ENCODE results near the gene CDKN2B.

The CDKN2B gene

GRCh38 chr9:21982861-21983560 is 26.1 kb downstream of the CDKN2B start:
- CTCF ChIA-PET: interaction anchor here (0.6 to 2.5 kb wide), 10 partner anchors 8 to 256 kb away, joined by 3 to 13 read pairs (median 5); partner anchors contain the start of gene CDKN2B
- no peak overlapping the region for H3K4me3 ChIP-seq (ENCODE audit: low read depth, low read length)

More at GRCh38 chr9:21982861-21983560, 26.1 kb downstream of the CDKN2B start:
- POLR2A ChIA-PET: interaction anchor here (1.1 to 7.8 kb wide), 3 partner anchors 8 to 26 kb away, joined by 3 to 51 read pairs (median 18); partner anchors contain the start of genes CDKN2A, CDKN2B and CDKN2B-AS1
- no peaks in the 10 kb centered on the region for H3K9me3 ChIP-seq (ENCODE audit: control insufficient read depth, insufficient read depth, low read depth, low read length)
- H3K36me3 ChIP-seq (ENCODE audit: control insufficient read depth in 2 of 2, insufficient read depth in 1 of 2, low read length in 2 of 2): no peaks in the 10 kb centered on the region
- TF ChIP-seq GLI2 (tag by site-specific recombination; IDR thresholded peaks at IDR 0.05; ENCODE audit: borderline replicate concordance, low read depth): no peak
- no peak for TF ChIP-seq ZNF530 (tag by site-specific recombination; IDR thresholded peaks at IDR 0.05; ENCODE audit: low read depth)
- TF ChIP-seq ZNF596 (tag by site-specific recombination; IDR thresholded peaks at IDR 0.05): no peak
- no peak for TF ChIP-seq ZBTB20 (tag by site-specific recombination; IDR thresholded peaks at IDR 0.05)
- no peak for TF ChIP-seq OVOL3 (tag by site-specific recombination; IDR thresholded peaks at IDR 0.05)
- TF ChIP-seq PRDM2 (tag by site-specific recombination; IDR thresholded peaks at IDR 0.05; ENCODE audit: borderline replicate concordance): no peak
- TF ChIP-seq ZNF529 (tag by site-specific recombination; IDR thresholded peaks at IDR 0.05; ENCODE audit: insufficient replicate concordance): no peak
- no peak for TF ChIP-seq TRIM28 (IDR thresholded peaks at IDR 0.05; ENCODE audit: borderline replicate concordance, low read length)
- TF ChIP-seq, protein P1, sequence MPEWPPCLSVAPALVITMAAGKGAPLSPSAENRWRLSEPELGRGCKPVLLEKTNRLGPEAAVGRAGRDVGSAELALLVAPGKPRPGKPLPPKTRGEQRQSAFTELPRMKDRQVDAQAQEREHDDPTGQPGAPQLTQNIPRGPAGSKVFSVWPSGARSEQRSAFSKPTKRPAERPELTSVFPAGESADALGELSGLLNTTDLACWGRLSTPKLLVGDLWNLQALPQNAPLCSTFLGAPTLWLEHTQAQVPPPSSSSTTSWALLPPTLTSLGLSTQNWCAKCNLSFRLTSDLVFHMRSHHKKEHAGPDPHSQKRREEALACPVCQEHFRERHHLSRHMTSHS (tag by site-specific recombination; IDR thresholded peaks at IDR 0.05): no peak
- TF ChIP-seq KLF10 (tag by site-specific recombination; IDR thresholded peaks at IDR 0.05): no peak
- TF ChIP-seq HOXD13 (CRISPR knock-in tag; IDR thresholded peaks at IDR 0.05; ENCODE audit: borderline replicate concordance): no peak
- TF ChIP-seq ZNF521 (tag by site-specific recombination; IDR thresholded peaks at IDR 0.05): no peak
- TF ChIP-seq, protein P2, sequence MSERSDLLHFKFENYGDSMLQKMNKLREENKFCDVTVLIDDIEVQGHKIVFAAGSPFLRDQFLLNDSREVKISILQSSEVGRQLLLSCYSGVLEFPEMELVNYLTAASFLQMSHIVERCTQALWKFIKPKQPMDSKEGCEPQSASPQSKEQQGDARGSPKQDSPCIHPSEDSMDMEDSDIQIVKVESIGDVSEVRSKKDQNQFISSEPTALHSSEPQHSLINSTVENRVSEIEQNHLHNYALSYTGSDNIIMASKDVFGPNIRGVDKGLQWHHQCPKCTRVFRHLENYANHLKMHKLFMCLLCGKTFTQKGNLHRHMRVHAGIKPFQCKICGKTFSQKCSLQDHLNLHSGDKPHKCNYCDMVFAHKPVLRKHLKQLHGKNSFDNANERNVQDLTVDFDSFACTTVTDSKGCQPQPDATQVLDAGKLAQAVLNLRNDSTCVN (tag by site-specific recombination; optimal IDR thresholded peaks at IDR 0.05): no peak
- TF ChIP-seq ZNF623 (tag by site-specific recombination; IDR thresholded peaks at IDR 0.05): no peak
- TF ChIP-seq, protein P3, sequence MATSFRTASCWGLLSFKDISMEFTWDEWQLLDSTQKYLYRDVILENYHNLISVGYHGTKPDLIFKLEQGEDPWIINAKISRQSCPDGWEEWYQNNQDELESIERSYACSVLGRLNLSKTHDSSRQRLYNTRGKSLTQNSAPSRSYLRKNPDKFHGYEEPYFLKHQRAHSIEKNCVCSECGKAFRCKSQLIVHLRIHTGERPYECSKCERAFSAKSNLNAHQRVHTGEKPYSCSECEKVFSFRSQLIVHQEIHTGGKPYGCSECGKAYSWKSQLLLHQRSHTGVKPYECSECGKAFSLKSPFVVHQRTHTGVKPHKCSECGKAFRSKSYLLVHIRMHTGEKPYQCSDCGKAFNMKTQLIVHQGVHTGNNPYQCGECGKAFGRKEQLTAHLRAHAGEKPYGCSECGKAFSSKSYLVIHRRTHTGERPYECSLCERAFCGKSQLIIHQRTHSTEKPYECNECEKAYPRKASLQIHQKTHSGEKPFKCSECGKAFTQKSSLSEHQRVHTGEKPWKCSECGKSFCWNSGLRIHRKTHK (tag by site-specific recombination; IDR thresholded peaks at IDR 0.05): no peak
- TF ChIP-seq ZBTB17 (tag by site-specific recombination; IDR thresholded peaks at IDR 0.05): no peak
- TF ChIP-seq KLF7 (tag by site-specific recombination; IDR thresholded peaks at IDR 0.05; ENCODE audit: borderline replicate concordance): no peak
- no peak for TF ChIP-seq KLF16 (tag by site-specific recombination; IDR thresholded peaks at IDR 0.05)
- H3K4me1 ChIP-seq (ENCODE audit: control insufficient read depth, insufficient read depth, low read length): peaks cover 38% of the 10 kb centered on the region
- no peak overlapping the region for H3K27ac ChIP-seq (ENCODE audit: extremely low read depth, low read depth, low read length)
